Kasumi-1 (cell line): Measurements from ENCODE around the gene S100P.
"Not testable (repeated sequence)": the region's sequence is repeated elsewhere in the genome, so short reads cannot be mapped to it uniquely, and the experiment has no call there.

Experiments
- DNase-seq, 2 experiments: peaks; one replicate each; lab custom pipeline; 2025; lab: John Stamatoyannopoulos, UW

S100P gene

GRCh38 chr4:6673191-6673659, 20.5 kb upstream of the S100P start:
- DNase-seq: not testable (repeated sequence)

DNA sequence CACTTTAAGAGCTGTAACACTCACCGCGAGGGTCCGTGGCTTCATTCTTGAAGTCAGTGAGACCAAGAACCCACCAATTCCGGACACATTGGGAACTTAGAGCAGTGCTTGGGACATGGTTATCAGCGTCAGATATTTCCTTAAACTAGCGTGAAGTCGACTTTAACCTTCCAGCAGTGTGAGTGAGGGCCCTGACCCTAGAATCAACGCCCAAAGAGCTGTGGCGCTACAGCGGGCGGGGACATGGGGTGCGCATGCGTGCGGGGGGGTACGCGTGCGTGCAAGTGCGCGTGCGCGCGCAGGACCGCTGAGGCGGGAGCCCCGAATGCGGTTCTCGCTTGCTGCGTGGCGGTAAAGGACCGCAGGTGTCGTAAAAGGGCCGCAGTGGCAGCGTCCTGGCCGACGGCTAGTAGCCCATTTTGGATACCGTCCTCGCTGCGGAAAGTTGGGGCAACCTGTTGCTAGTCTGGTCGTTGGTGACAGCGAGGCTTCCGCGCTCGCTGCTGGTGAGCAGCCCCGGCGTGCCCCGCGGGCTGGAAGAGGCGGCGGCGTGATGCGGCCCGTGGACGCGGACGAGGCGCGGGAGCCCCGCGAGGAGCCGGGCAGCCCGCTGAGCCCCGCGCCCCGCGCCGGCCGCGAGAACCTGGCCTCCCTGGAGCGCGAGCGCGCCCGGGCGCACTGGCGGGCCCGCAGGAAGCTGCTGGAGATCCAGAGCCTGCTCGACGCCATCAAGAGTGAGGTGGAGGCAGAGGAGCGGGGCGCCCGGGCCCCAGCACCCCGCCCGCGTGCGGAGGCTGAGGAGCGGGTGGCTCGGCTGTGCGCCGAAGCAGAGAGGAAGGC, 19.8 kb upstream of the S100P start:
- DNase-seq: peak; percentile 89 to 91

DNA sequence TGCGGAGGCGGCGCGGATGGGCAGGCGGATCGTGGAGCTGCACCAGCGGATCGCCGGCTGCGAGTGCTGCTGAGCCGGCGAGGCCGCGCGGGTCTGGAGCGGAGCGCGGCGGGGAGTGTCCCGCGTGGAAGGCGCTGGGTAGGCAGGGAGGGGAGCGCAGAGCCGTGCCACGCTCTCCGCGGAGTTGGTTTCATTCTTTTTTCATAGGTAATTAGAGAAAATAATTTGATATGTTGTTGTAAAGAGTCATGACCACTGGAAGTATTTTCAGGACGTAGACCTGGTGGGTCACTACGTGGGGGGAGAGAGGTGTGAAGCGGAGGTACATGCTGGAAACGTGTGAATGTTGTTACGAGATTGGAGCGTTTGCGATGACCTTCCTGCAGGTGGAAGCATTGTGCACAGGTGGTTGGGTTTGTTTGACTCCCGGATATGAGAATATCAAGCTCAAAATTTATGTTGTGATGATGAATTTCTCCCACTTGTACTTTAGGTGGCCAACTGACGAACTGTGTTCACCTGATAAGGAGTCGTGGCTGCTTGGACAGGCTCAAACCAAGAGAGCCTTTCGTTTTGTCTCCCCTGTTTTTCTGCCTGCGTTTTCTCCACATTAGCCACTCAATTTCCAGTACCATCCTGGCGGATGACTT, 19.1 kb upstream of the S100P start:
- DNase-seq: peak in 1 of 2 experiments; percentile 18

DNA sequence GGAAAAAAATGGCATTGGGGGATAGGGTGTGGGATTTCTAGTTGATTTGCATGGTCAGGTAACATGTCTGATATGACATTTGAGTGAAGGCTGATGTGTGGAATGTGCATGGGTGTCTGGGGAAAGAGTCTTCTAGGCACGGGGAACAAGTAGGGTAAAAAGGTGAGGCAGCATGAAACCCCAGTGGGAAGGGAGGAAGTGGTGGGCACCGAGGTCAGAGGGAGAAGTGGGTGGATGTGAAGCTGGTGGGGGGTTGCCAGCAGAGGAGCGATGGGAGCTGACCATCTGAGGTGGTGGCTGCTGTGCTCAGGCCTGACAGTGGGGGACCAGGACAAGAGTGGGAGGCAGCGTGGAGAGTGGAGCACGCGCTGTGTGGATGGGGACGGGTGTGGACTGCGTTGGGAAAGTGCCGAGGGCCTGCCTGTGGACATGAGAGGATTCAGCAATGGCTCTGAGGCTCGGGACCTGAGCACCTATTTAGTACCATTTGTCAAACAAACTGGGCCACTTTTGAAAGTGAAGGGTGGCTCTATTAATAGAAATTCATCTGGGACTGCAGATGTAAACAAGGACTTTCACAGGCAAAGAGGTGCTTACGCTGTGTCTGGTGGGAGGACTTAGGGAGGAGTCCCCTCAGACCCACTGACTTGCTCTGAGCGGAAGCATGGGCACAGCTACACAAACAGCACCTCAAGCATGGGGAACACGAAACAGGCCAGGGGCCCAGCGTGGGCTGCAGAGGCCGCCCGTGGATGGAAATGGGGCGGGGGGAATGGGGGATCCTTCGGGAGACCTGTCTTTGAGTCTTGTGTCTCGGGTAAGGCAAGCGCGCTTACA, 16.7 kb upstream of the S100P start:
- DNase-seq: peak in 1 of 2 experiments; percentile 38

DNA sequence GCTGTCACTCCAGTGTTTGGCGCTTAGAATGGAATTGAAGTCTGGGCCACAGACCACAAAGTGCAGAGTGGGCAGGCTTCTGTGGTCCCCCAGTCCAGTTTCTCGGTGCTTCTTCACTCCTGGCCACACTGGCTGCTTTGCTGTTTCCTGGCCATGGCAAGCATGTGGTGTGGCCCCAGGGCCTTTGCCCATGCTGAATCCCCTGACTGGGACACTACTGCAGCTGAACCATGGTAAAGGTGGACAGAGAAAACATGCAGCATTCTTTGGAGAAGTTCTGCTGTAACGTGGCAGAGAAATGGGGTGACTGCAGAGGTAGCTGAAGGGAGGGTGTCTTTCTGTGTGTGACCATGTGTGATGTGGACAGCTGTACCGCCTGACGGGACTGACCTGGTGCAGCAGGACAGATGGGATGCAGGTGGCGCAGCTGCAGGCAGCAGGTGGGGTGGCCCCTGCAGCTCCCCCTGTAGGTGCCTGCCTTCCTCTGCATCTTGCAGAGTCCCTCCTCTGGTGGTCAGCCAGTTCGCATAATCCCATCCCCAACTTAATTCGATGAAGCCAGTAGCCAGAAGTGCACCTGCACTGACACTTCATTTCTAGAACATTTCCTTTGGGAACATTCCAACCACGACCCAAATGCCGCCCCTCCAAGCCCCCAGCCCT, 13.2 kb upstream of the S100P start:
- no peak for DNase-seq

- DNase-seq: no peak
Measured at GRCh38 chr4:6681191-6681590, 12.5 kb upstream of the S100P start.

DNA sequence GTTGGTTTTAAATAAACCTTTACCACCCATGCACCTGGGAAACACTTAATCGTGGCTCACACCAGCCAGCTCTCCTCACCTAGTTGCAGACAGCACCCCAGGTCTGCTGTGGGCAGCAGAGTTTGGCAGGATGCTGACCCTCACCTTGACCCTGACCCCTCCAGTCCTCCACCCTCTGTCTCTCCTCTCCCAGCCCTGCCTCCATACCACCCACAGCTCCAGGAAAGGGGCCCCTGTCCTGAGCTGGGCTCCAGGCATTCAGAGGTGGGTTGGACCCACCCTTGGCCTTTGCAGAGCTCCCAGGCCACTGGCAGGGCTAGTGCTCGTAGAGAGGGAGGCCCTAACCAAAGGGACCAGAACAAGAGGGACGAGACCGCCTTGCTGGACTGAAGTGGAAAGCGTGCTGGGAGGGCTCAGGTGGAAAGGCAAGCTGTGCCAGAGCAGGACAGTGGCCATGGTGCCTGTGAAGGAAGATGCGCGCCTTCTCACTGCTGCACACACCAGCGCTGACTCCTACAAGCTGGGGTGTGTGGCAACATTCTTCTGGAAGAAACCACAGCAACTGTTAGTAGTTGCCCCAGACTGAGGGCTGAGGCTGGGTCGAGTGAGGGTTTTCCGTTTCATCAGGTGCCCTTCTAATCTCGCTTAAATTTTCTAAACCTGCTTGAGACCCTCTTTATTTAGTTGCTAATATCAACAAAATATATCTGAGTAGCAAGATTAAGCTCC, 10.7 kb upstream of the S100P start:
- DNase-seq: peak in 1 of 2 experiments; percentile 23

DNA sequence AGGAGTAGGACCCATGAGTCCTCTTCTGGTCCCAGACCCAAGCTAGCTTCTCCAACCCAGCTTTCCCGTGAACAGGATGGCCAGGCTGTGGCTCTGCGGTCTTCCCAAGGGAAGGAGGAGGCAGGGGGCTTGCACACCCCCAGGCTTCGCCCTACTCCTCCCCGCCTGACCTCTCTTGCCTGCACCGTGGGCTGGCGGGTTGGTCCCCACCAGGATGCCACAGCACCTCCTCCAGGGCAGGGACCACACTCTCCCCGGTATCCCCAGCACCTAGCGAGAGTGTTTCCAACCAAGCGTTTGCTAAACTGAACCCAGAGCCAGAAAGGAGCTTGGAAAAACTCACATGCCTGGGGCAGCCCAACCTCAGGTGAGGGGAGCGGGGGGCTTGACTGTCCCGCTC, 9.0 kb upstream of the S100P start:
- DNase-seq: no peak

DNA sequence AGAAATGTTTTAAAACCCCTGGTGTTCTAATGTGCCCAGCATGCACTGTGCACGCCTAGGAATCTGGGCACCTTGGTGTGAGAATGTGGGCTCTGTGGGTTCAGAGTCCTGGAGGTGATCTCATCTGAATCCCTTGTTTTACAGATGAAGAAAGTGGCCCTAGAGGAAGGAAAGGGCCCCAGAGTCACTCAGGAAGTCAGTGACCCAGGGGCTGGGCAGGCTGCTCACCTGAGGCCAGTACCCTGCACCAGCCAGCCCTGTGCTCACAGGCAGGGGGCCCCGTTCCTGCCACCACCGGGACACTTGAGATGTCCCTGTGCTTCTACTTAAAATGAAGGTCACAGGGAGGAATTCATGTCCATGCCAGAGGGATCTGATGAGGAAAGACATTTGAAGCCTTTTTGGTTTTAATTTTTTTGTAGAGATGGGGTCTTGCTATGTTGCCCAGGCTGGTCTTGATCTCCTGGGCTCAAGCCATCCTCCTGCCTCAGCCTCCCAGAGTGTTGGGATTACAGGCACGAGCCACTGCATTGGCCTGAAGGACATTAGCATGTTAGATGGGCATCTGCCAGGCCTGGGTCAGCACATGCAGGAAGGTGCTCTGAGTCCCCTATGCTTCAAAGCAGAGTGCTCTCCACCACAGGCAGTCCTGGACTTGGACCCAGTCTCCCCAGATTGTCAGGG, 7.4 kb upstream of the S100P start:
- no peak for DNase-seq

DNA sequence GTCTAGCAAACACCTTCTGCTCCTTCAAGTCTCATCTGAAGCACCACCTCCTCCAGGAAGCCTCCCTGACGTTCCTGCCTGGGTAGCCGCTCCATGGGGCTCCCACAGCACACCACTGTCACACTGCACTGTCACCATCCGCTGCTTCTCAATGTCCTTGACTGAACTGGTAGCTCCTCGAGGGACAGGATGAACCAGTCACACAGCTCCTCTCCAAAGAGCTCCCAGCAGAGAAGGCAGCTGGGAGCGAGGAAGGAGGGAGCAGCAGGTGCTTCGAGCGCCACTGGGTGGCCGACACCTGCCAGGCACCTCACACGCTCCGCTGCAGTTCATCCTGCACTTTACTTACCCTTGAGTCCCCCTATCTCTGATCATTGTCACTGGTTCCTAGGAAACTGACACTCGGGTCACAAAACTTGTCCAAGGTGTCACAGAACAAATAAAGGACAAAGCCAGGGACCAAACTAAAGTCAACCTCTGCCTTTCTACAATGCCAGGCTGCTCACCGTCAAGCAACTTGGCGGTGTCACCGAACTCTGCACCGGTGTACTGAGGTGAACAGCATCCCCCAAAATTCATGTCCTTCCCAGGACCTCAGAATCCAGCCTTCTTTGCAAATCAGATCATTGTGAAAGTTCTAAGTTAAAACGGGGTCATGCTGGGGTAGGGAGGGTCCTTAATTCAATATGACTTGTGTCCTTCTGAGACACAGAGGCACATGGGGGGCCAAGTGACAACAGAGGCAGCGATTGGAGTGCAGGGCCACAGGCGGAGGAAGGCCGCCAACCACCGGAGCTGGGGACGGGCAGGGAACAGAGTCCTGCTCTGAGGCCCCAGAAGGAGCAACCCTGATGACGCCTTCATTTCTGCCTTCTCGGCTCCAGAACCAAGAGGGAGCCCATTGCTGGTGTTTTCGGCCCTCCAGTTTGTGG, 5.5 kb upstream of the S100P start:
- no peak for DNase-seq

DNA sequence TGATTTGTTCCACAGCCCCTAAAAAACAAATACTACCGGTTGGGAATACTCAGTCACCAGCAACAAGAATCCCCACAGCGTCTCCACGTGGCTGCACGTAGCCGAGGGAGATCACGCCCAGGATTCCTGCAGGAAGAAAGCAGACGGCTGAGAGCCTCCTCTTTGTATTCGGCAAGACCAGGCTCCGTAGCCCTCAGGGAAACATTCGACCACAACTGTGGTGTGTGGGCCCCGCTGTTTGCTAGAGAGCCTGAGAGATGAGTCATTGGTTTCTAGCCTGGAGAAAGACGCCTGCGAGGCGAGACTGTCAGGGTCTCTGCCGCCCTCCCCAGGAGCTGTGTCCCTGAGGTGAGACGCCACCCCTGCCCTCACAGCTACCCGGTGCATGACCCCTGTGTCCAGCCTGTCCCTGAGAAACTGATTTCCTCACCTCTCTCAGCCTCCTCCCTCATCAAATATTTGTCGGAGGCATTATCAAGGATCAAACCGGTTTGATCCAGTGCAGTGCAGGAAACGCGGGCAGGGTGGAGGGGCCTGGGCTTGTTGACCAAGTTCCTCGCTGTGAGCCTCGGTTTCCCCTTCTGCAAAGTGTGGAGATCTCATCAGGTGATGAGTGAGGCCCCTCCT, 4.7 kb upstream of the S100P start:
- DNase-seq: peak; percentile 92 to 94

- no peak for DNase-seq
Measured at GRCh38 chr4:6689506-6689960, 4.1 kb upstream of the S100P start.

GRCh38 chr4:6692379-6692778, 1.3 kb upstream of the S100P start:
- no peak for DNase-seq

DNA sequence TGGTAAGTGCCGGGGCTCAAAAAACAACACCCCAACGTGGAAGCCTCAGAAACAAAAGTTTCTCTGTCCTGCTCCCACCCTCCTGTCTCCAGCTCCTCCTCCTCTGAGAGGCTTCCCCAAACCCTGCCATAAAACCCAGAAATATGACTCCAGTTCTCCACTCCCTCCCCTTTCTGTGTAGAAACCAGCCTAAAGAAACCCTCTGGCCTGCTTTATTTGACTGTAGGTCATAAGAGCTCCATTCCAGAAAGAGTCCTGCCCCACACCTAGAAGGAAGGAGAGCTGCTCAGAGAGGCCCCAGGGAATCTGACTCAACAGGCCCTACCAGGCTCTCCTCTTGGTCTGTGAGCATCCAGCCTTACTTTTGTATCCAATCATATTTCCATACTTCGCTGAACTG, 872 bp upstream of the S100P start:
- DNase-seq: peak; percentile 74 to 75

GRCh38 chr4:6694177-6694901, 661 bp downstream of the S100P start:
- DNase-seq: peak; percentile 37 to 53

GRCh38 chr4:6695660-6696610, 2.3 kb downstream of the S100P start:
- DNase-seq: peak; percentile 43 to 57

DNA sequence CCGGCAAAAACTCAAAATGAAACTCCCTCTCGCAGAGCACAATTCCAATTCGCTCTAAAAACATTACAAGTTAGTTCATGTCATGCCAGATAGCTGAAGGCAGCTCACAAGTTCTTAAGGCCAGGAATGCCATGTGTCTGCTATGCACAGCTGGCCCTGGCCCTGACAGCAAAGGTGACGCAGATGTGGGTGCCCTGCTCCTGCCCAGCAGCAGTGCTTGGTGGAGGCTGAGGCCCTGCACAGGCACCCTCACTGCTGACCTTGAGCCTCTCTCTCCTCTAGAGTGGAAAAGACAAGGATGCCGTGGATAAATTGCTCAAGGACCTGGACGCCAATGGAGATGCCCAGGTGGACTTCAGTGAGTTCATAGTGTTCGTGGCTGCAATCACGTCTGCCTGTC, 2.9 kb downstream of the S100P start:
- DNase-seq: no peak
